ENCODE results near the gene ARMC9.
"Not testable (repeated sequence)": the region's sequence is repeated elsewhere in the genome, so short reads cannot be mapped to it uniquely, and the experiment has no call there.

Gene ARMC9

DNA sequence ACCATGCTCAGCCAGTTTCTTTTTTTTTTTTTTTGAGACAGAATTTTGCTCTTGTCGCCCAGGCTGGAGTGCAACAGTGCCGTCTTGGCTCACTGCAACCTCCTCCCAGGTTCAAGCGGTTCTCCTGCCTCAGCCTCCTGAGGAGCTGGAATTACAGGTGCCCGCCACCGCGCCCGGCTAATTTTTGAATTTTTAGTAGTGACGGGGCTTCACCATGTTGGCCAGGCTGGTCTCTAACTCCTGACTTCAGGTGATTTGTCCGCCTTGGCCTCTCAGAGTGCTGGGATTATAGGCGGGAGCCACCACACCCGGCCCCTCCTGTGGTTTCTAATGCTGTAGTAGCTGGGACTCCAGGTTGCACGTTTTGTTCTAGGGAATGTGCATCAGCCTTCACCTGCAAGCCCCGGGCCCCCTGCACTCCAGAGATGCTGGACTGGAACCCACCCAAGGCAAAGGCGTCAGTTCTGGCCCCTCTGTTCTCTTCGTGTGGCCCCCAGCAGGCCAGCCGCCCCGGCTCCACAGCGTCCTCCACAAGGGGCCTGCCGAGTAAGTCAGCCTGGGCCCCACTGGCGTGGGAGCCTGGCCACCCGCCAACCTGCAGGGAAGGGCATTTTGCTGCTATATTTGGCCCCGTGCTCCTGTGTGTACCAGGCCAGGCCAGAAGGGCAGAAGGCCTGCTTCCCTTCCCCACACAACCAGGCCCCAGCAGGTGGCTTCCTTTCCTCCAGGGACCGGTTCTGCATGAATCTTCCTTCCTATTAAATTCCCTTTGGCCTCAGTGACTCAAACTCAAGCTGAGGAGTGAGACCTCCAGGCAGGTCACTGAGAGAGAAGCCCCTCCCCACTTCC lies 171.4 kb downstream of the ARMC9 start:
- no peak for ATAC-seq

DNA sequence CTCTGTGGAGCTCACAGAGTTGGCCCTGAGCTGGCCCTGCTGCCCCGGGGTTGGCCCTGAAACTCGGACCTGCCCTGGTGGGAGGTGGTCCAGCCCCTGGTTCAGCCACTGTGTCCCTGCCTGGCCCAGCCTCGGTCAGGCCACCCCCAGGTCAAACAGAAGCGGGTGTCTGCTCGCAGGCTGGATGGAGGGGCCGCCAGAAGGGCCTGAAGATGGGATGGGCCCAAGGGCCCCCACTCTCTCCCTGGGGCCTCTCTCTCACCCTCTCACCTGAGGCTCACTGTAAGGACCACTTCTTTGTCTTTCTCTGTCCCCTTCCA lies 172.0 kb downstream of the ARMC9 start:
- no peak overlapping the region for H3K4me3 Mint-ChIP-seq

More for the DNA sequence above, 171.4 kb downstream of the ARMC9 start:
- Mint-ChIP-seq H3K4me1 (no peaks in the 10 kb centered on the region), H3K9me3 (no peaks in the 10 kb centered on the region), H3K36me3 (no peaks in the 10 kb centered on the region), H3K27ac (no peak overlapping the region), H3K4me3 (no peak overlapping the region)
- no peak for DNase-seq (ENCODE audit: low spot score in 2 of 2)

DNA sequence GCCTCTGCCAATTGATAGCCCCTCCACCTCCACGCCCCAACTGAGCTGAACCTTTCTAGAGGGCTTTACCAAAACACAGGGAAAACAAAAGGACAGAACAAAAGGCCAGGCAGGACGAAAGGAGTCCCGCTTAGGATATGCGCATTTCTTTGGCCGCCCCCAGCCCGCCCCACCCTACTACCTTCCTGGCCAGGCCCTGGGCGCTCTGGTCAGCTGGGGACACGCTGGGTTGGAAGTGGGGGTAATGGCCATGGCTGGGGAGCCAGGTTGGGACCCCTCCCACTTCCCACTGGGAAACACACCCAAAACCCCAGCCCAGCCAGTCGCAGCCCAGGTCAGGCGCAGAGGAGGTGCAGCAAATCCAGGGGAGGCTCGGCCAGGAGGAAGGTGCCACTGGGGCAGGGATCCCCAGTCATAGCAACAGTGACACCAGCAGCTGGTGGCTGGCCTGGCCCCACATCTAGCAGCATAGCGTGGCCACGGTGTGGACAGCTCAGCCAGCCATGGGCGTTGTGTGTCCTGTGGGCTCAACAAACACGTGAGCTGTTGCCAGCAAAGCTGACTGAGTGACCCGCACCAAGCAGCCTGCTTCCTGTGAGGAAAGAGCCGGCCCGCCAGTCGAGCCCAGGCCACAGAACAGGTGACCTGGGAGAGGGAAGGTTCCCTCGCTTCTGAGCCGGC lies 172.5 kb downstream of the ARMC9 start:
- H3K9me3 Mint-ChIP-seq = no peaks in the 10 kb centered on the region
- H3K4me3 Mint-ChIP-seq = no peak overlapping the region
- DNase-seq (ENCODE audit: low spot score in 2 of 2) (no peak), ATAC-seq (no peak)
- no peaks in the 10 kb centered on the region for H3K36me3 Mint-ChIP-seq
- no peak overlapping the region for H3K27ac Mint-ChIP-seq
- H3K4me1 Mint-ChIP-seq = no peaks in the 10 kb centered on the region

More for the DNA sequence above, 172.0 kb downstream of the ARMC9 start:
- no peaks in the 10 kb centered on the region for H3K36me3 Mint-ChIP-seq
- DNase-seq (ENCODE audit: low spot score in 2 of 2) (no peak), ATAC-seq (peak; percentile 27)
- no peak overlapping the region for H3K27ac Mint-ChIP-seq
- no peaks in the 10 kb centered on the region for H3K4me1 Mint-ChIP-seq
- H3K9me3 Mint-ChIP-seq = no peaks in the 10 kb centered on the region

DNA sequence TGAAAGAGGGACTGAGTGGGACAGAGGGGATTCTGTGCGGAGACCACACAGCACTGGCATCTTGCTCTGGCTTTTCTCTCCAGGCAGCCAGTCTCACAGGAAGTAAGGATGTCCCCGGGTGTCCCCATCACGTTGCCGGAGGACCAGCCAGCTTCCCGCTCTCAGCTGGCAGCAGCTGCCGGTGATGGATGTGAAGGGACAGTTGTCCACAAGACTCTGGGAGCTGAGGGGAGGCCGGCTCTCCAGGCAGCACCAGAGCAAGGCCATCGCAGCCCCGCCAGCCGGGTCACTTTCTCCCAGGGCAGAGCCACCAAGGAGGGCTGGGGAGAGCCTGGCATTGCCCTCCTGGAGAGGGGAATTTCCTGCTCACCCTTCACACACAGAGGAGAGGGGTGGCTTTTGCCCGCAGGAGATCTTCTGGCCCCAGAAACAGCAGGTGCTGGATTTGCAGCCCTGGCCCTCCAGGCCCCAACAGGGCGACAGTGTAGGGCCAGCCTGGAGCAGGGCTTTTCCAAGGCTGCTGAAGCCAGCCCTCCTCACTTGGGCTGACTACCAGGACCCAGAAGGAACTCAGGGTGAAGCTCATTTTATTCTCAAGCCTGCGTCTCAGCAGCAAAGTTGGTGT lies 173.1 kb downstream of the ARMC9 start:
- Mint-ChIP-seq H3K27ac (no peak overlapping the region), H3K4me1 (no peaks in the 10 kb centered on the region), H3K9me3 (no peaks in the 10 kb centered on the region), H3K36me3 (no peaks in the 10 kb centered on the region), H3K4me3 (no peak overlapping the region)
- no peak for DNase-seq (ENCODE audit: low spot score in 2 of 2)
- ATAC-seq = no peak

DNA sequence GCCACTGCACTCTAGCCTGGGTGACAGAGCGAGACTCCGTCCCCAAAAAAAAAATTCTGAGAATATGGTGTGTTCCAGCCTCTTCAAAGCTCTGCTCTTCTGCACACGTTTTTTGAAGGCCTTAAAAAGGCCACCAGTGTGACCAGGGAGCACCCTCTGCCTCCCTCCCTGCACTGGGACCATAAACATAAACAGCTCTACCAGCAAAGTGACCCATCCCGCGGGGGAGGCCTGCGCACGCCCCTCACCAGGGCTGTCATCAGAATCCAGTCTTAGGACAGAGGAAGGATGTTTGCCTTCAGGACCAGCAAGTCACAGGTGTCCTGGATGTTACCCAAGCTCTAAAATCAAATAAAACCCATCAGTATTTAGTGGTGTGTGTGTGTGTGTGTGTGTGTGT lies 173.9 kb downstream of the ARMC9 start:
- DNase-seq (ENCODE audit: low spot score in 2 of 2) = no peak
- Mint-ChIP-seq H3K36me3 (no peaks in the 10 kb centered on the region), H3K27ac (peak overlapping the region; percentile 43), H3K9me3 (no peaks in the 10 kb centered on the region), H3K4me1 (peaks cover 6% of the 10 kb centered on the region), H3K4me3 (no peak overlapping the region)
- ATAC-seq = no peak

DNA sequence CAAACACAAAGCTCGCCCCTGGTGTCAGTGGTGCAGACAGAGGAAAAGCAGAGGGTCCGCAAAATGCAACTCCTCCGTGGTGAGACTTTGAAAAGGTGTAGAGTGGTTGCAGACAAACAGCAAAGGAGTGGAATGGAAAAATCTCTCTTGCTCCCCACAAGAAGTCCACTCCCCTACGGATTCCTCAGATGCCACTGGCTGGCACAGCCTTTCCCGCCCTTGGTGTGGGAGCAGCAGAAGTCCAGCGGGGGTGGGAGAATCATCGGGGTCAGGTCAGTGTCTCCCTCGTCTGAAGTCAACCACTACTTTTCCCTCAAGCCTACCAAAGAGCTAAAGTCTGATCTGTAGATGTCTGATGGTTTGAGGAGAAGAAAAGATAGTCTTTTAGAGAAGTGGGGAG lies 174.8 kb downstream of the ARMC9 start:
- DNase-seq (ENCODE audit: low spot score in 2 of 2) = no peak
- H3K36me3 Mint-ChIP-seq = no peaks in the 10 kb centered on the region
- no peaks in the 10 kb centered on the region for H3K9me3 Mint-ChIP-seq
- H3K4me1 Mint-ChIP-seq = peaks cover 6% of the 10 kb centered on the region
- ATAC-seq = no peak
- no peak overlapping the region for H3K4me3 Mint-ChIP-seq
- no peak overlapping the region for H3K27ac Mint-ChIP-seq

DNA sequence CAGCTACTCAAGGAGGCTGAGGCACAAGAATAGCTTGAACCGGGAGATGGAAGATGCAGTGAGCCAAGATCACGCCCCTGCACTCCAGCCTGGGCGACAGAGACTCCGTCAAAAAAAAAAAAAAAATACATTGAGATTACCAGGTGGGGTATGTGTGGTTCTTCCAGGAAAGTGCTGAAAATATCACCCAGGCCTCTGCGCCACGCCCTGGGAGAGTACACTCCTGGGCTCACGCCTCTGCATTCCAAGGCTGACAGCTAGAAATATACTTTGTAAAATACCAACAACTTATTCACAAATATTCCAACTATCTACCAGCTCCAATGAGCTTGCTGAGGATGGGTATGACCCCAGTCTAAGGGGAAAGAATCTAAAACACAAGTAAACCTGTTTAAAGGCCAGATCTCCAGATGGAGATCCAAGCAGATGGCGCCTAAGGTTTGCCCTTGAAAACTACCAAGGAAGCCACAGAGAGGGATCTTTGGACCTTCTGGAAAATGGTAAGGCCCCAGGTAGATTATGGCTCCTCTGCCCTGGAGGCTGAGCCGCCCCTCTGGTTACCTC lies 175.4 kb downstream of the ARMC9 start:
- H3K36me3 Mint-ChIP-seq = no peaks in the 10 kb centered on the region
- DNase-seq (ENCODE audit: low spot score in 2 of 2) = no peak
- no peaks in the 10 kb centered on the region for H3K9me3 Mint-ChIP-seq
- no peak overlapping the region for H3K4me3 Mint-ChIP-seq
- ATAC-seq = no peak
- peaks cover 6% of the 10 kb centered on the region for H3K4me1 Mint-ChIP-seq
- H3K27ac Mint-ChIP-seq = no peak overlapping the region

DNA sequence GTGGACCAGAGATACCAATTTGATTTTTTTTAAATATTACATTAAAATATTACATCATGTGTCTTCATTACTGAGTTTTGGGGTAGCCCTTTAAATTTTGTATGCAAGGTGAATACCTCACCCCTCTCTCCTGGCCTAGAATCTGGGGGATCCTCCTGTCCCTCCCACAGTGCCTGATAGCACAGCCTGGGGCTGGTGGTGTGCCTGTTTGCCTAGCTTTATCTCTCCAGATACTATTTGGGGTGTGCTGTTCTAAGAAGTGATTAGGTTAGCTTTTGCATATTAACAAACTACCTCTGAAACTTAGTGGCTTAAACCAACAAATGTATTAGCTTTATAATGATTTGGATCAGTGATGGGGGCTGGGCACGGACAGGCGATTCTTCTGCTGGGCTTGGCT lies 176.3 kb downstream of the ARMC9 start:
- H3K4me1 Mint-ChIP-seq = peaks cover 6% of the 10 kb centered on the region
- no peaks in the 10 kb centered on the region for H3K36me3 Mint-ChIP-seq
- H3K4me3 Mint-ChIP-seq = no peak overlapping the region
- no peak for ATAC-seq
- no peak overlapping the region for H3K27ac Mint-ChIP-seq
- DNase-seq (ENCODE audit: low spot score in 2 of 2) = no peak
- no peaks in the 10 kb centered on the region for H3K9me3 Mint-ChIP-seq

DNA sequence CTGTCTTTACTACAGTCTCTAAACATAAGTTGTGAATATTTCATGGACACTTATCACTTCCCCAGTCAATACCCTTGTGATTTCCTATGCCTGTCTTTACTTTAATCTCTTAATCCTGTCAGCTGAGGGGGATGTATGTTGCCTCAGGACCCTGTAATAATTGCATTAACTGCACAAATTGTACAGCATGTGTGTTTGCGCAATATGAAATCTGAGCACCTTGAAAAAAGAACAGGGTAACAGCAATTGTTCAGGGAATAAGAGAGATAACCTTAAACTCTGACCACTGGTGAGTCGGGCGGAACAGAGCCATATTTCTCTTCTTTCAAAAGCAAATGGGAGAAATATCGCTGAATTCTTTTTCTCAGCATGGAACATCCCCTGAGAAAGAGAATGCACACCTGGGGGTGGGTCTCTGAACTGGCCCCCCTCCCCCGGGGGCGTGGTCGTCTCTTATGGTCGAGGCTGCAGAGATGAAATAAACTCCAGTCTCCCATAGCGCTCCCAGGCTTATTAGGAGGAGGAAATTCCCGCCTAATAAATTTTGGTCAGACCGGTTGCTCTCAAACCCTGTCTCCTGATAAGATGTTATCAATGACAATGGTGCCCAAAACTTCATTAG lies 177.7 kb downstream of the ARMC9 start:
- H3K4me3 Mint-ChIP-seq; H3K4me1 Mint-ChIP-seq; DNase-seq (ENCODE audit: low spot score in 2 of 2); H3K9me3 Mint-ChIP-seq; H3K27ac Mint-ChIP-seq; H3K36me3 Mint-ChIP-seq; ATAC-seq: not testable (repeated sequence)

DNA sequence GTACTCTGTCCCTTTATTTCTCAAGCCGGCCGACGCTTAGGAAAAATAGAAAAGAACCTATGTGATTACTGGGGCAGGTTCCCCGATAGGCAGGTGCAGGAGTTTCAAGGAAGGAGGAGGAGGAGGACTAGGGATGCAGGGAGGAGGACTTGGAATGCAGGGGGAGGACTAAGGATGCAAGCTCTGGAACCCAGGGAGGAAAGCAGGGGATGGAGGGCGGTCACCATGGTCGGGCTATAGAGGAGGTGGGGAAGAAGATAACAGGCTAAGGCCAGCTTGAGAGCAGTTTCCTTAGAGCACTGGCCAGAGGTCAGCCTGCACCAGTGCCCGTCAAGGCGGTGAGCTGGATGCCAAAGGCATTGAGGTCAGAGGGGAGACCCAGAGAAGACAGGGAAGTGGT lies 178.4 kb downstream of the ARMC9 start:
- H3K36me3 Mint-ChIP-seq = no peaks in the 10 kb centered on the region
- H3K9me3 Mint-ChIP-seq = no peaks in the 10 kb centered on the region
- H3K27ac Mint-ChIP-seq = no peak overlapping the region
- H3K4me3 Mint-ChIP-seq = no peak overlapping the region
- peaks cover 6% of the 10 kb centered on the region for H3K4me1 Mint-ChIP-seq
- no peak for ATAC-seq
- no peak for DNase-seq (ENCODE audit: low spot score in 2 of 2)

DNA sequence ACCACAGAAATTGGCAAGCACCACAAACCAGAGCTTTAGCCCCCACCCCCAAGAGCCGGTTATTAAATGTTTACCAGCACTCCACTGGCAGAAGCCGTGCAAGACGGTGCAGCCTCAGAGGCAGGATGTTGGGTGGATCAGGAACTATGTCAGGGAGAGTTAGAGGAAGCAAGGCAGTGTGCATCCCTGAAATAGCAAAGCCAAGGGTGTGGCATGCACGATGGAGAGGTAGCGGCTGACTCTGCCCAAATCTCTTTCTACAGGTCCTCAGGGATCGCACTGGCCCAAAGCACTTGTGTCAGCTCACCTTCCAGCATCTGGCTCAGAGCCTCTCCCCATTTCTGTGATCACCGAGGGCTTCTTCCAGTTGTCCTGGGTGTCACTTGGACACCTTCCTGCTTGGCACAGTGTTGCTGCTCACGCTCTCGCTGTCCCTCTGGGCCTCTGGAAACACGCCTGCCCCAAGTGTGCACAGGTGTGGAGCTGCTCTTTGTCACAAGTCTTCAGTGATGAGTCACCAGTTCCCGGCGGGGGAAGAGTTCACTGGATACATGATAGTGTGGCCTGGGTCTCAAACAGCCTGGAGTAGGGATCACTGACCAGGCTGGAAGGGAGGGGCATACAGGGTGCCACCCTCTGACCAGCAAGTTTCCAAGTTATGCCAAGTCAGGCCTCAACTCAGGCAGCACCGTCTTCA lies 179.7 kb downstream of the ARMC9 start:
- no peak overlapping the region for H3K4me3 Mint-ChIP-seq
- DNase-seq (ENCODE audit: low spot score in 2 of 2) (no peak), ATAC-seq (peak; percentile 5)
- peaks cover 6% of the 10 kb centered on the region for H3K4me1 Mint-ChIP-seq
- no peaks in the 10 kb centered on the region for H3K9me3 Mint-ChIP-seq
- no peaks in the 10 kb centered on the region for H3K36me3 Mint-ChIP-seq
- no peak overlapping the region for H3K27ac Mint-ChIP-seq

DNA sequence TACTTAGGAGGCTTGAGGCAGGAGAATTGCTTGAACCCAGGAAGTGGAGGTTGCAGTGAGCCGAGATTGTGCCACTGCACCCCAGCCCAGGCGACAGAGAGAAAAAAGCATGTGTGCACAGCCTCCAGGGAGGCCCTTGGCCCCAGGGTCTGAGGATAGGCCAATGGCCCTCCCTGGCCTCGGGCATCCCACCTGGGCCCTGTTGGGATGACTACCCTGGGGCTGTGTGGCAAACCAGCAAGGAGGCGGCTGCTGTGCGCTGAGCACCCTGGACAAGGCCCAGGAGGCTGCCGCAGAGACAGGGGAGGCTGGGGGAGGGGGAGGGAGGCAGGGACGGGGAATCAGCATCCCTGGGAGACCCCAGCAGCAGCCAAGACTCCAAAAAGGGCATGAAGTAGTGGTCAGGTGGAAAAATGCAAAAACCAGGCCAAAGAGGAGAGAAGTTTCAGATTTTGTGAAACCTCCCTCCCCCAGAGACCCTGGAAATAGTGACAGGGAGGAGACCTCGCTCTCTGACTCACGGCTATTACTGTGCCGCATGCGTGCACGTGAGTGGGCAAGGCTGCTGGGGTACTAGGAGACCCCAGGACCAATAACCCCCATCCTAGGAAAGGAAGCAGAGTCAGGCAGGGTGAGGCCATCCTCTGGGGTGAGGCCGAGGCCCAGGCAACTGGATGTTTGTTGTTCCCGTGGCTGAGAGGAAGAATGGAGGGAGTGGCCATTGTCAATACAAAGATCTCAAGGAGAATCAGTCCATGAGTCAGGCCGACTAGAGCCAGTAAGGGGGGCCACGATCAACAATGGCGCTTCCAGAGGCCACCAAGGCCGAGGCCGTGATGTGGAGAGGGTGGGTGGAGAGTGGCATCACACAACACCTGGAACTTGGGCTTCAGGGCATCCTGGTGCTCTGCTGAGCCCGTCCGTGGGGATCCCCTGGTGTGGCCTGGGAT lies 181.1 kb downstream of the ARMC9 start:
- DNase-seq (ENCODE audit: low spot score in 2 of 2) (no peak), ATAC-seq (no peak)
- no peaks in the 10 kb centered on the region for H3K36me3 Mint-ChIP-seq
- H3K4me1 Mint-ChIP-seq = peaks cover 6% of the 10 kb centered on the region
- no peak overlapping the region for H3K27ac Mint-ChIP-seq
- H3K4me3 Mint-ChIP-seq = no peak overlapping the region
- H3K9me3 Mint-ChIP-seq = no peaks in the 10 kb centered on the region

DNA sequence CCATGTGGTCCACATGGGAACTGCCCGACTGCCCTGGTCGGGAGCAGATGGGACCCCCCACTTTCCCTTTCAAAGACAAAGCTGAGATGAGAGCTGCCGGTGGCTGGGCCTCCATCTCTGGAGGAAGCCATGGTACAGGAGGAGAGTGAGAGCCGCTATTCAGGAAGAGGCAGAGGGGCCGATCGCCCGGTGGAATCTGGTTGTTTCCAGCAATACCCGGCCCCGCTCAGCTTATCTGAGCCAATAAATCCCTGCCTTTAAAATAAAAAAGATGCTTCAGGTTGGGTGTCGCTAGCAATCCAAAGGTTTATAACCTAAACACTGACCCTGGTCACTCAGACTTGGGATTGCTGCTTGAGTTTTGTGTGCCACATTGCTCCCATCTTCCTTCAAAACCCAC lies 181.9 kb downstream of the ARMC9 start:
- H3K9me3 Mint-ChIP-seq = peaks cover 3% of the 10 kb centered on the region
- no peak overlapping the region for H3K27ac Mint-ChIP-seq
- no peaks in the 10 kb centered on the region for H3K36me3 Mint-ChIP-seq
- peaks cover 6% of the 10 kb centered on the region for H3K4me1 Mint-ChIP-seq
- ATAC-seq = no peak
- no peak overlapping the region for H3K4me3 Mint-ChIP-seq
- DNase-seq (ENCODE audit: low spot score in 2 of 2) = no peak

Data from stimulated activated effector memory CD8-positive, alpha-beta T cell treated with anti-CD3 and anti-CD28 coated beads, Interleukin-12 subunit alpha, Interleukin-12 subunit beta, amount 100 ng/mL, for 72 hours (primary cell).